ENCODE results near the gene SLC4A8.
A peak's percentile ranks its signal among the peaks of the same experiment; 100 is the strongest.

Gene SLC4A8

GRCh38 chr12:51424662-51425539 lies at the start of gene SLC4A8:
TSS of gene SLC4A8 (plus strand) at chr12:51424831. CDS start at chr12:51424988, 157 bp downstream.
- DNase-seq (ENCODE audit: low spot score): peak; percentile 71

- no peak for DNase-seq (ENCODE audit: low spot score)
Measured at GRCh38 chr12:51374856-51375255, 49.8 kb upstream of the SLC4A8 start.

DNA sequence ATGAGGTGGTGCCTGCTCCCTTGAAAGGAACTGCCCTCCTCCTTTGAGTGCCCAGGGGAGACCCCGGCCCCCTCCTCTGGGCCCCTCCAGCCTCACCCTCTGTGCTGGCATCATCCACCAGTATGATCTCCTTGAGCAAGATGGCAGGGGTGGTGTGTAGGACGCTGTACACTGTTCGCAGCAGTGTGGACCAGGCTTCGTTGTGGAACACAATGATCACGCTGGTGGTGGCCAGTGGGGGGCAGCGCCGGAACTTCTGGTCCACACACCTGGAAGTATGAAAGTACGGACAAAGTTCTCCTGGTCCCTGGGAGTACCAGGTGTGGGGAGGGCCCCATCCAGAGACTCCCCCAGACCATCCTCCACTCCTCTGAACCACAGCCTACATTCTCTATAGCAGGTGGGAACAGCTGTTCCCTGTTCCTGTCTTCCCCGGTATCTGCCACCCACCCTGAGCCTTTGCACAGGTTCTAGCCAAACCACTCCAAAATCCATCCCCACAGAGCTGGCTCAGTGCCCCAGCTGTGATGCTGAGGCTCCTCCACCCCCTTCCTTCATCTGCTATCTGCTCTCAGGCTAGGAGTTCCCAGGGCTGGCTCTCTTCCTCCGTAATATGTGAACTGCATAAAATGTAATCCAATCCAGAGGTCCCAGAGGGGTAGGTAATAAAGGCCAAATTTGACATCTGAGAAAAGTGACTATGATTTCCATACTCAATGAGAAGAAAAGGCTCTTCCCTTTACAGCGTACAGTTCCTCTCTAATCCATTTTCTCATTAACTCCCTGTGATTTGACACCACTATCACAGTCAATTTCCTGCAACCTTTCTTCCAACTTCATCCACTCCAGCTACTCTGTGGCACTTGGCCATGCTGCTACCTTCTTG lies 47.3 kb upstream of the SLC4A8 start:
- no peak for DNase-seq (ENCODE audit: low spot score)

DNA sequence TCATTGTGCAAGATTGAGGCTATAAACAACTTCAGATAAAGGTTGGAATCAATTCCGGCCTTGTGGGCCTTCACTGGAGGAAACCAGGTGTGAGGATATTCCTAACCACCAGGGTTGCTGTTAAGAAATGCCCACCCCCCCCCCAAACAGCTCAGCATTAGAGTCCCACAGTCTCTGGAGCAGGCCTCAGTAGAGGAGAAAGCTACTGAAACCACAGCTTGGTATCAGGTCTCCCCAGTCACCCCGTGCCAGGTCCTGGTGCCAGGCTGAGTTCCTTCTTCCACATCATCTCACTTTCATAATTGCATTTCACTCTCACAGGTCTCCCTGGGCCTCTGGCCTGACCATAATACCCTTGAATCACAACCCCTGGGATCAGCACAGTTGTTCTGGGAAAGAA lies 45.9 kb upstream of the SLC4A8 start:
- DNase-seq (ENCODE audit: low spot score): no peak

- DNase-seq (ENCODE audit: low spot score): no peak
Measured at GRCh38 chr12:51379571-51379970, 45.1 kb upstream of the SLC4A8 start.

- no peak for DNase-seq (ENCODE audit: low spot score)
Measured at GRCh38 chr12:51381226-51382079, 43.2 kb upstream of the SLC4A8 start.

DNA sequence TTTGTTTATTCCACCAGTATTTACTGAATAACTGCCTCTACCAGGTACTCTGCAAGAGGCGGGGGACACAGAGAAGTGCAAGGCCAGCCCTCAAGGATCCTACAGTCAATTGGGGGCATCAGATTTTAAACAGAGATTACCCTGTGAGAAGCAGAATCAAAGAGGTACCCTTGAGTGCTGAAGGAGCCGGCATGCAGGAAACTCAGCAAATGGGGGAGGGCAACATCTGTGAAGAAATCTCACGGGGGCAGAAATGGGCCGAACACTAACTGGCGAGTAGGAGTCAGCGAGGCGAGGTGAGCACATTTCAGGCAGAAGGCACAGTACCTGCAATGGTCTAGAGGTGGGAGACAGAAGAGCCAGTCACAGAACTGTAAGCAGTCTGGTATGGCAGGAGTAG lies 42.5 kb upstream of the SLC4A8 start:
- no peak for DNase-seq (ENCODE audit: low spot score)

- no peak for DNase-seq (ENCODE audit: low spot score)
Measured at GRCh38 chr12:51383269-51383905, 41.2 kb upstream of the SLC4A8 start.

DNA sequence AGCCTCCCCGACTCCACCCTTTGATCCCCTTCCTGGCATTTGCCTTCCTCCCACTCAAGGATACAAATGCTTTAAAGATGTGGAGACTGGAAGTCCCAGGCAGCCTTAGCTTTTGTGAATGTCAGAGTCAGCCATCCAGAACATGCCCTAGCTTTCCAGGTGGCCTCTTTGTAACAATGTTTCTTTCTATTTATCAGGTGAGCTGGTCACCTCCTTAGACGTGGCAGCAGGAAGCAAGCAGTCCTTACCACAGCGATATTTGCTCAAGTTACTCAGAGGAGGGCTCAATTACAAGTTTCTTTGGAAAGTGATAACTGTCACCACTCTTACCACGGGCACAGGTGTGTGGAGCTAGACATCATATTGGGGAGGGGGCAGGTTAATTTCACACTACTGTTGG lies 38.3 kb upstream of the SLC4A8 start:
- DNase-seq (ENCODE audit: low spot score): no peak

DNA sequence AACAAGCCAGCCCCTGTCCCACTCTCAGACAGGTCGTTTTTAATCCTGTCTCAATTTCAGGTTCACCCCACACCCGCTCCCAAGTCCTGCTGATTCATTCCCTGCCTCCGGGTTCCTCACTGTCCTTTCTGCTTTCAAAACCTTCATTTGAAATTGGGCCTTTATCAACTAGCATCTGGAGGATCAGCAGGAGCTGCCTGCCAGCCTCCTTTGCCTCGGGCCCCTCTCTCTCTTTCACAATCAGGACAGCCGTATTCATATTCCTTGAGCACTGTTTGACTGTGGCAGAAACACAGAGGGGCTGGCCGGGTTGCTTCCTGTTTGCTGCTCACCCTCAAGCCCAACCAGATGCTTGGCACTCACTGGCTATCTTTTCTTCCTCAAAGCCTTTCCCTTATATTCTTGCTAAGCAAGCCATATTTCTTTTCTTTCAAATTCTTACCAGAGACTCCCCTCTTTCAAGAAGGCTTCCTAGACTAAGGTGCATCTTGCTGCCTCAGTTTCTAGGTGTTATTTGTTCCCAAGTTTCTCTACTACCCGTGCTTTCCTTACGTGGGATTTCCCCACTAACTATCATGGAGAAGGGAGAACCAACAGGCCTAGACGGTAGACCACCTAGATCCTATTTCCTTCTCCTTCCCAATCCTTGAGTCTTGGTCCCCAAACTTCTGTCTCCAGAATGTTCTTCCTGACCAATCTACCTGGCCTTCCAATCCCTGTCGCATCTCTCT lies 36.4 kb upstream of the SLC4A8 start:
- no peak for DNase-seq (ENCODE audit: low spot score)

DNA sequence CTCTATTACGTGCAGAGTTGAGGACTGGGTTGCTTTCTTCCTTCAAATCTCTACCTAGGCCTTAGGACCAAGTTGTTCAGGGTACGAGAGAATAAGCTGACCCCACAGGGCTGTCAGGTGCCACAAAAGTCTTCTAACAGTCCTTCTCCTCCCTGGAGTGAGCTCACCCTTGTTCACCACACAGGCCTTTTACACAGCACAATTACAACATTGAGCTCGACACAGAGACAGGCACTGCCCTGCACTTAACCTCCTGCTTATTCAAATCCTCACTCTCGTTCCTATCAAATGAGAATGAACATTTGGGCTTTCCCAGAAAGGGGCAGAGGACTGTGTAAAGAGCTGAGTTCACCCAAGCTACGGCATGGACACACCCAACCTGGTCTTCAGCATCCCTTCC lies 35.8 kb upstream of the SLC4A8 start:
- no peak for DNase-seq (ENCODE audit: low spot score)

GRCh38 chr12:51389302-51389999 lies 35.2 kb upstream of the SLC4A8 start:
- DNase-seq (ENCODE audit: low spot score): no peak

GRCh38 chr12:51390457-51390856 lies 34.2 kb upstream of the SLC4A8 start:
- DNase-seq (ENCODE audit: low spot score): no peak

- DNase-seq (ENCODE audit: low spot score): peak; percentile 28
Measured at GRCh38 chr12:51390891-51391282, 33.7 kb upstream of the SLC4A8 start.

DNA sequence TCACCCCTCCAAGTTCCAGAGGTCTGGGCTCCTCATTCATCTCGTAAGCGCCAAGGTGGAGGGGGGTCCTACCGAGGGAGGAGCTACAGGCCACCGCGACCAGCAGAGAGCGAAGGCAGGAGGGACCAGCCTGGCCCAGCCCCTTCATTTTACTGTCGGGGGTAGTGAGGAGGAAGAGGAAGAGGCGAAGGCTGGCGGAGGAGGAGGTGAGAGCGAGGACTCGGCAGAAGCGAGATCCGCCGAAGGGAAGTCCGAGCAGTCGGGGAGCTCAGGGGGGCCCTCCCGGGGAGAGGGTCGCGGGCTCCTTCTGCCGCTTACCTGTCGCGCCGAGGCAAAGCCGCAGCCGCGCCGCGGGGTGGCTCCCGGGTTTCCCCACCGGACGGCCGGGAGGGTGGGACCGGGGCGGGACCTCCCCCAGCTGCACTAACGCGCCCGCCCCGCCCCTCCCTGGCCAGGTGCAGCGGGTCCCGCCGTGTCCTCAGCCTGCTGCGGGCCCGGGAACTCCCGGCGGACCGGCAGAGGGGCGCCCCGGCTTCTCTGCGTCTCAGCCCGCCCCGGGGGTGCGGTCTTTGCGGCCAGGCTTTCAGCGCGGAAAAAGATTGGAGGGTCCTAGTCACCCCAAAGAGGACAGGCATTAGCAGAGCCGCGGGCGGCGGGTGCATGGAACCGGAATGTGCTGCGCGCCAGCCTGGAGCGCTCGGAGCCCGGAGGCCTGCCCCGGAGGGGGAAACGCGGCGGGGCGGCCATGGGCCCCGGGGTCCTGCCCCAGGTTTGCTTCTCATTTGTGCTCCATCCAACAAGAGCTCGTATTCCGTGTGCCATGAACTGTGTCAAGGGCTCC lies 33.1 kb upstream of the SLC4A8 start, which contains the start of gene GALNT6:
Gene GALNT6, minus strand, starts transcription at position 124 of the 841 bp plus-strand sequence. CDS start 11,625 bp downstream, outside the sequence.
- DNase-seq (ENCODE audit: low spot score): no peak

GRCh38 chr12:51392556-51393237 lies 31.9 kb upstream of the SLC4A8 start:
- DNase-seq (ENCODE audit: low spot score): no peak

- peak; percentile 99 for DNase-seq (ENCODE audit: low spot score)
Measured at GRCh38 chr12:51393676-51394545, 30.7 kb upstream of the SLC4A8 start.

Data from kidney capillary endothelial cell (primary cell).